PC-9 (cell line): ENCODE data around the gene LRRC8C.

ENCODE experiments used
- EZH2 ChIP-seq: fragments of 200-600 bp; sonication (generic); IDR thresholded peaks from 2 replicates; pipeline ENCODE4 v1.8.0; 2017; ENCODE audit warnings: antibody characterized with exemption, low read depth
- TF ChIP-seq, protein P1 (sequence below): fragments of 200-600 bp; sonication (generic); conservative IDR thresholded peaks from 2 replicates; pipeline ENCODE4 v1.6.1; 2017; ENCODE audit warnings: mixed run types, antibody characterized with exemption, mild to moderate bottlenecking, moderate library complexity

DNA sequence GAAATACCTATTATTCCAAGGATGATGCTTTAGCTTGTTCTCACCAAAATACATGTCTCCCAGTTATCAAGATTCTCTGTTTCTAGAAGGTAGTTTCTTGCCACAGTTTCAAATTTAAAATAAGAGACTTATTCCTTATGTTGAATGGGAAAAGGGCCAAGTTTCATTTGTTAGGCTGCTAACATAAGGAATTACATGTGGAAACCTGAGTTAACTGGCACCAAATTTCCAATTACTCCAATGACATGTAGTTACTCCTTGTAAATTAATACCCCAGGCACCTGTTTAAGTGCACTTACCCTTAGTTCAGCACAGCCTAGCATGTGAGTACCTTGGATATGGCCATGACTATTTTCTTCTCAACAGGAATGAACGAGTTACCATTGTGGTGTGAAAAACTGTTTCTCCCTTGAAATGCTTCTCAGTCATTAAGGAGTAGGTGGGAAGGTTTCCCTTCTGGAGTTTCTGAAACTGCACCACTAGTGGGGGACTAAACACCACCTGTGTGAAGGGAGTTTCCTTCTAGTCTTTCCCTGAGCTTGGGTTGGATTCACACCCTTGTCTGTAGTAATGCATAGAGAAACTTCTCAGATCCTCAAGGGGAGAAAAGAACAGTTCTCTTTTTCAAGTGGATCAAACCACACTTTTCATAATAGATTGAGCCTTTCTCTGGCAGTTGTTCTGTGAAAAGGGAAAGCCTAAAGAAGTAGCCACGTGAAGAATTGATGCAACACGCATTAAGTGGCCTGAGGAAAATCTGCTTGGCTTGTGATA lies 32.3 kb upstream of the LRRC8C start:
- TF ChIP-seq, protein P1, sequence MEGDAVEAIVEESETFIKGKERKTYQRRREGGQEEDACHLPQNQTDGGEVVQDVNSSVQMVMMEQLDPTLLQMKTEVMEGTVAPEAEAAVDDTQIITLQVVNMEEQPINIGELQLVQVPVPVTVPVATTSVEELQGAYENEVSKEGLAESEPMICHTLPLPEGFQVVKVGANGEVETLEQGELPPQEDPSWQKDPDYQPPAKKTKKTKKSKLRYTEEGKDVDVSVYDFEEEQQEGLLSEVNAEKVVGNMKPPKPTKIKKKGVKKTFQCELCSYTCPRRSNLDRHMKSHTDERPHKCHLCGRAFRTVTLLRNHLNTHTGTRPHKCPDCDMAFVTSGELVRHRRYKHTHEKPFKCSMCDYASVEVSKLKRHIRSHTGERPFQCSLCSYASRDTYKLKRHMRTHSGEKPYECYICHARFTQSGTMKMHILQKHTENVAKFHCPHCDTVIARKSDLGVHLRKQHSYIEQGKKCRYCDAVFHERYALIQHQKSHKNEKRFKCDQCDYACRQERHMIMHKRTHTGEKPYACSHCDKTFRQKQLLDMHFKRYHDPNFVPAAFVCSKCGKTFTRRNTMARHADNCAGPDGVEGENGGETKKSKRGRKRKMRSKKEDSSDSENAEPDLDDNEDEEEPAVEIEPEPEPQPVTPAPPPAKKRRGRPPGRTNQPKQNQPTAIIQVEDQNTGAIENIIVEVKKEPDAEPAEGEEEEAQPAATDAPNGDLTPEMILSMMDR, result no peak
- TF ChIP-seq EZH2, result no peak
